HL-60 (cell line): ENCODE measurements around the gene ZNF783.

Experiments
- DNase-seq, 2 experiments: peaks; one replicate each; pipeline ENCODE4 v3.0.0-alpha.2; 2010 to 2020; ENCODE audit warnings: low read depth in 1 of 2, low spot score in 1 of 2
- H3K27ac ChIP-seq: fragments of 250-450 bp; sonication (Bioruptor Pico); replicated peaks from 2 replicates; pipeline ENCODE4 v1.5.1; 2020; ENCODE audit warnings: mild to moderate bottlenecking, moderate library complexity
- H3K27me3 ChIP-seq: fragments of 250-450 bp; sonication (Bioruptor Pico); 2 replicates; pipeline ENCODE4 v1.5.1; 2021; ENCODE audit warnings: mild to moderate bottlenecking, moderate library complexity; ENCODE audit not compliant: insufficient read depth, poor library complexity, severe bottlenecking
- H3K4me3 ChIP-seq: replicated peaks from 2 replicates; pipeline ENCODE4 v1.5.1; 2011; ENCODE audit warnings: mild to moderate bottlenecking, control low read depth, low read length; ENCODE audit not compliant: insufficient read depth
- GABPA ChIP-seq: IDR thresholded peaks from 2 replicates; pipeline ENCODE4 v1.6.1; 2012; ENCODE audit warnings: low read depth
- POLR2AphosphoS5 ChIP-seq: IDR thresholded peaks from 2 replicates; pipeline ENCODE4 v1.6.1; 2012; ENCODE audit warnings: low read depth
- SPI1 ChIP-seq: IDR thresholded peaks from 2 replicates; pipeline ENCODE4 v1.6.1; 2012; ENCODE audit warnings: low read depth, mild to moderate bottlenecking, borderline replicate concordance
- TF ChIP-seq, protein P1 (sequence below): IDR thresholded peaks from one replicate; pipeline ENCODE4 v1.5.1; 2011; ENCODE audit warnings: low read length, control low read depth, inconsistent platforms; ENCODE audit not compliant: insufficient read depth
- TF ChIP-seq, protein P2 (sequence below): IDR thresholded peaks from 2 replicates; pipeline ENCODE4 v1.6.1; 2012; ENCODE audit warnings: low read depth; ENCODE audit not compliant: insufficient replicate concordance

ZNF783 gene

DNA sequence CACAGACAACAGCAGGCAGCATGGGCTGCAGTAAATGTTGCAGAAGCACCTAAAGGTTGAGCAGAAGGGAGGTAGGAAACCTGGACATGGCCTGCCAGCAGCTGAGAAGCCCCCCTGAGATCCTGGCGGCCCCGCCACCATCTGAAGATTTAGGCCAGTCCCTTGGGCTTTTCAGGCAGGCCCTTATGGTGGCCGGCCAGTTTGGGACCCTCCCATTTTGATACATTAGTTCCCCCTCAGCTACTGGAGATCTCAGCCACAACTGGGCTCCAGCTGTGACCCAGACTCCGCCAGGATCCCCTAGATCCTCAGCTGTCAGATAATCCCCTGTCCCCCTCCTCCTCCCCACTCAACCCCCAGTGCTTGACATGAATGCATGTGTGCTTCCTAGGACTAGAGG is 34.4 kb downstream of the ZNF783 start:
- no peaks in the 10 kb centered on the region for H3K27me3 ChIP-seq
- no peak overlapping the region for H3K4me3 ChIP-seq
- TF ChIP-seq, protein P1, sequence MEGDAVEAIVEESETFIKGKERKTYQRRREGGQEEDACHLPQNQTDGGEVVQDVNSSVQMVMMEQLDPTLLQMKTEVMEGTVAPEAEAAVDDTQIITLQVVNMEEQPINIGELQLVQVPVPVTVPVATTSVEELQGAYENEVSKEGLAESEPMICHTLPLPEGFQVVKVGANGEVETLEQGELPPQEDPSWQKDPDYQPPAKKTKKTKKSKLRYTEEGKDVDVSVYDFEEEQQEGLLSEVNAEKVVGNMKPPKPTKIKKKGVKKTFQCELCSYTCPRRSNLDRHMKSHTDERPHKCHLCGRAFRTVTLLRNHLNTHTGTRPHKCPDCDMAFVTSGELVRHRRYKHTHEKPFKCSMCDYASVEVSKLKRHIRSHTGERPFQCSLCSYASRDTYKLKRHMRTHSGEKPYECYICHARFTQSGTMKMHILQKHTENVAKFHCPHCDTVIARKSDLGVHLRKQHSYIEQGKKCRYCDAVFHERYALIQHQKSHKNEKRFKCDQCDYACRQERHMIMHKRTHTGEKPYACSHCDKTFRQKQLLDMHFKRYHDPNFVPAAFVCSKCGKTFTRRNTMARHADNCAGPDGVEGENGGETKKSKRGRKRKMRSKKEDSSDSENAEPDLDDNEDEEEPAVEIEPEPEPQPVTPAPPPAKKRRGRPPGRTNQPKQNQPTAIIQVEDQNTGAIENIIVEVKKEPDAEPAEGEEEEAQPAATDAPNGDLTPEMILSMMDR = no peak
- TF ChIP-seq, protein P2, sequence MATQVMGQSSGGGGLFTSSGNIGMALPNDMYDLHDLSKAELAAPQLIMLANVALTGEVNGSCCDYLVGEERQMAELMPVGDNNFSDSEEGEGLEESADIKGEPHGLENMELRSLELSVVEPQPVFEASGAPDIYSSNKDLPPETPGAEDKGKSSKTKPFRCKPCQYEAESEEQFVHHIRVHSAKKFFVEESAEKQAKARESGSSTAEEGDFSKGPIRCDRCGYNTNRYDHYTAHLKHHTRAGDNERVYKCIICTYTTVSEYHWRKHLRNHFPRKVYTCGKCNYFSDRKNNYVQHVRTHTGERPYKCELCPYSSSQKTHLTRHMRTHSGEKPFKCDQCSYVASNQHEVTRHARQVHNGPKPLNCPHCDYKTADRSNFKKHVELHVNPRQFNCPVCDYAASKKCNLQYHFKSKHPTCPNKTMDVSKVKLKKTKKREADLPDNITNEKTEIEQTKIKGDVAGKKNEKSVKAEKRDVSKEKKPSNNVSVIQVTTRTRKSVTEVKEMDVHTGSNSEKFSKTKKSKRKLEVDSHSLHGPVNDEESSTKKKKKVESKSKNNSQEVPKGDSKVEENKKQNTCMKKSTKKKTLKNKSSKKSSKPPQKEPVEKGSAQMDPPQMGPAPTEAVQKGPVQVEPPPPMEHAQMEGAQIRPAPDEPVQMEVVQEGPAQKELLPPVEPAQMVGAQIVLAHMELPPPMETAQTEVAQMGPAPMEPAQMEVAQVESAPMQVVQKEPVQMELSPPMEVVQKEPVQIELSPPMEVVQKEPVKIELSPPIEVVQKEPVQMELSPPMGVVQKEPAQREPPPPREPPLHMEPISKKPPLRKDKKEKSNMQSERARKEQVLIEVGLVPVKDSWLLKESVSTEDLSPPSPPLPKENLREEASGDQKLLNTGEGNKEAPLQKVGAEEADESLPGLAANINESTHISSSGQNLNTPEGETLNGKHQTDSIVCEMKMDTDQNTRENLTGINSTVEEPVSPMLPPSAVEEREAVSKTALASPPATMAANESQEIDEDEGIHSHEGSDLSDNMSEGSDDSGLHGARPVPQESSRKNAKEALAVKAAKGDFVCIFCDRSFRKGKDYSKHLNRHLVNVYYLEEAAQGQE = no peak
- no peak for TF ChIP-seq GABPA
- no peak for TF ChIP-seq SPI1
- no peak for TF ChIP-seq POLR2AphosphoS5
- H3K27ac ChIP-seq = no peak overlapping the region
- DNase-seq = no peak

DNA sequence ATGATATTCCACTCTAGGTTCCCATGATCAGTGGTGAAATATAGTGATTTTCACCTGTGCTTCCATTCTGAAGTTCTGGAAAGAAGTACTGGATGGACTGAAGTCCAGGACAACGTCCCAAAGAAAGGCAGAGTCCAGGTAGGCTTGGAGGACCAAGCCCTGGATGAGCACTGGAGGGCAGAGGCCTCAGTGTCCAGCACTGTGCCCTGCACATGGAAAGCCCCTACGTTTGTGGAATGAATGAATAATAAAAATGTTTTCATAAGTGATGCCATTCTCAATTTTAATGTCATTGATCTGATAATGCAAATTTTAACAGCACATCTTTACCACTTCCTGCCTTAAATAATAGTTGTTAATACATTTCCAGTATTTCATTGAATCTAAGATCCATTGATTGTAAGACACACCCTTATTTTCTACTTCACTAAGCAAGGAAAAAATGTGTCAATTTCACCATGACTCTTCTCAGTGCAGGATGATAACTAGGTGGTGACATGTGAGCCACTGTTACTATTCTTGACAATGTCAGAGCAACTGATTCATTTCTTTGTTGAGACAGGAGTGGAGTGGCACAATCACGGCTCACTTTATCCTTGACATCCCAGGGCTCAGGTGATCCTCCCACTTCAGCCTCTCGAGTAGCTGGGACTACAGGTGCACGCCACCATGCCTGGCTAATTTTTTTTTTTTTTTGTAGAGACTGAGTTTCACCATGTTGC is 35.2 kb downstream of the ZNF783 start:
- H3K27me3 ChIP-seq = no peaks in the 10 kb centered on the region
- TF ChIP-seq POLR2AphosphoS5 = no peak
- TF ChIP-seq, protein P2 = no peak
- H3K4me3 ChIP-seq = no peak overlapping the region
- H3K27ac ChIP-seq = no peak overlapping the region
- DNase-seq = no peak

DNA sequence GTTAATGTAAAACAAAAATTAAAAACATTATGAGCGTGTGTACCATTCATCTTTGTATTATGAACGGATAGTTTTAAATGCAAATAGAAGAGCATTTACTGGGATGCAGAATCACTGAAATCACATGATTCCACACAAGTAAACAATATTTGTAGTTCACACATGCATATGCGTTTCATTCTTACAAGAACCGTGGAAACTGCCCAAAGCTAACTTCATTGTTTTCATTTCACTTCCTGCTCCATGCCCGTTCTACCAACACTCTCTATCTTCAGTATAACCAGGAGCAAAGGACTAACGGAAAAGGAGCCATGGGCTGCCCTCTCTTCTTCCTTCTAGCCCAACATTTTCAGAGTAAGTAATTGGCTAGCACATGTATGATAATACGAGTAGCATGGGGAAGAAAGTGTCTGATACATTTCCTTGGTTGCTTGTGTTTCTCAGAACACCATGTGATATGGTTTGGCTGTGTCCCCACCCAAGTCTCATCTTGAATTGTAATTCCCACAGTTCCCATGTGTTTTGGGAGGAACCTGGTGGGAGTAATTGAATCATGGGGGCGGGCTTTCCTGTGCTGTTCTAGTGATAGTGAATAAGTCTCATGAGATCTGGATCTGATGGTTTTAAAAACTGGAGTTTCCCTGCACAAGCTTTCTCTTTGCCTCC is 38.8 kb downstream of the ZNF783 start:
- H3K4me3 ChIP-seq = no peak overlapping the region
- H3K27me3 ChIP-seq = no peaks in the 10 kb centered on the region
- H3K27ac ChIP-seq = no peak overlapping the region
- DNase-seq = no peak
- no peak for TF ChIP-seq SPI1
- no peak for TF ChIP-seq GABPA
- no peak for TF ChIP-seq POLR2AphosphoS5
- TF ChIP-seq, protein P2 = no peak
- TF ChIP-seq, protein P1 = no peak
